ENCODE measurements around the gene MALAT1. TPM values are rescaled to one million over a fixed set of nuclear protein-coding genes. Genes with fewer than 3 reads are reported as not detected.
"Not testable (repeated sequence)": the region's sequence is repeated elsewhere in the genome, so short reads cannot be mapped to it uniquely, and the experiment has no call there.

Gene MALAT1
- total RNA-seq, 4 donors from 2014 or later = 10,683 to 28,425 (median 19,356) TPM

GRCh38 chr11:65456418-65456817 lies 42.4 kb upstream of the MALAT1 start:
- TF ChIP-seq POLR2A (IDR thresholded peaks at IDR 0.05) (no peak), CTCF (IDR thresholded peaks at IDR 0.05) (no peak)
- peaks cover 0 to 5% (median 4%) of the 10 kb centered on the region in 4 donors for H3K4me1 ChIP-seq
- no peaks in the 10 kb centered on the region for H3K9me3 ChIP-seq
- H3K36me3 ChIP-seq = no peaks in the 10 kb centered on the region
- DNase-seq = no peak
- no peaks in the 10 kb centered on the region for H3K27me3 ChIP-seq
- no peak overlapping the region for H3K27ac ChIP-seq
- no peak overlapping the region for H3K4me3 ChIP-seq

DNA sequence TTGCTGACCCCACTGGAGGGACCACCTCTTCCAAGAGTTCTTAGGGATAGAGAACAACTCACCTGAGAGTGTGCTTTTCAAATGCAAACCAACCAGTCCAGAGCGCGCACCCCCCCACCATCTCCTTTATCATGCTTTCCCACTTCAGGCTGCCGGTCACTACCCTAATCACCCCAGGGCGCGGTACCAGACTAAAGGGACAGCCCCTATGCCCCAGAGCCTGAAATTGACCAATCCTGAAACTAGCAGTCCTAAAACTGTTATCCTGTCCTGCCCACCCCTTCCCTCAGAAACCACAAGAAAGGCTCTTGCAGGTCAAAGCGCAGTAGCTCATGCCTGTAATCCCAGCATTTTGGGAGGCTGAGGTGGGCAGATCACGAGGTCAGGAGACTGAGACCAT lies 39.3 kb upstream of the MALAT1 start:
- no peaks in the 10 kb centered on the region for H3K27me3 ChIP-seq
- TF ChIP-seq CTCF (IDR thresholded peaks at IDR 0.05) (no peak), POLR2A (IDR thresholded peaks at IDR 0.05) (no peak)
- no peak for DNase-seq
- peaks cover 0 to 5% (median 4%) of the 10 kb centered on the region in 4 donors for H3K4me1 ChIP-seq
- H3K9me3 ChIP-seq = no peaks in the 10 kb centered on the region
- H3K27ac ChIP-seq = no peak overlapping the region
- H3K36me3 ChIP-seq = no peaks in the 10 kb centered on the region
- H3K4me3 ChIP-seq = no peak overlapping the region

DNA sequence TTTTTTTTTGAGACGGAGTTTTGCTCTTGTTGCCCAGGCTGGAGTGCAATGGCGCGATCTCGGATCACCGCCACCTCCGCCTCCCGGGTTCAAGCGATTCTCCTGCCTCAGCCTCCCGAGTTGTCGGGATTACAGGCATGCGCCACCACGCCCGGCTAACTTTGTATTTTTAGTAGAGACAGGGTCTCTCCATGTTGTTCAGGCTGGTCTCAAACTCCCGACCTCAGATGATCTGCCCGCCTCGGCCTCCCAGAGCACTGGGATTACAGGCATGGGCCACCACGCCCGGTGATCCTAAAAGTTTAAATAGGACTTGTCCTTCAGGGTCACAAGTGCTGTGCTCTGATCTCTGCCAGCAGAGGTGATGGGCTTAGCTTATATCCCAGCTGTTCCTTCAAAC lies 33.4 kb upstream of the MALAT1 start:
- H3K27me3 ChIP-seq, H3K9me3 ChIP-seq, H3K4me1 ChIP-seq, DNase-seq, H3K4me3 ChIP-seq, H3K36me3 ChIP-seq, H3K27ac ChIP-seq: not testable (repeated sequence)

DNA sequence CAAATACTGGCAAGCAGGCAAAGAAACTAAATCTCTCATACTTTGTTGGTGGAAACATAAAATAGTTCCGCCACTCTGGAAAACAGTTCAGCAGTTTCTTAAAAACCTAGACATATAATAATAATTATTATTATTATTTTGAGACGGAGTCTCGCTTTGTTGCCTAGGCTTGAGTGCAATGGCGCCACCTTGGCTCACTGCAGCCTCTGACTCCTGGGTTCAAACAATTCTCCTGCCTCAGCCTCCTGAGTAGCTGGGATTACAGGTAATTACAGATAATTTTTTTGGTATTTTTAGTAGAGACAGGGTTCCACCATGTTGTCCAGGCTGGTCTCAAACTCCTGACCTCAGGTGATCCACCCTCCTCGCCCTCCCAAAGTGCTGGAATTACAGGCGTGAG lies 31.5 kb upstream of the MALAT1 start:
- not testable (repeated sequence) for H3K9me3 ChIP-seq, H3K27me3 ChIP-seq, H3K36me3 ChIP-seq, DNase-seq, H3K4me3 ChIP-seq, H3K4me1 ChIP-seq
- peak overlapping the region in 2 of 4 donors; percentile 57 to 72 for H3K27ac ChIP-seq

- peak; percentile 79 to 94 (median 89) for DNase-seq
- Histone ChIP-seq H3K9me3 (no peaks in the 10 kb centered on the region), H3K36me3 (no peaks in the 10 kb centered on the region), H3K27ac (peak overlapping the region in 2 of 4 donors; percentile 17 to 72), H3K4me3 (no peak overlapping the region), H3K4me1 (peaks cover 0 to 14% (median 11%) of the 10 kb centered on the region in 4 donors), H3K27me3 (no peaks in the 10 kb centered on the region)
- TF ChIP-seq POLR2A (IDR thresholded peaks at IDR 0.05) = no peak
- peak; percentile 38 to 90 (median 70) for TF ChIP-seq CTCF (IDR thresholded peaks at IDR 0.05)
Observed at GRCh38 chr11:65468874-65469333, 29.9 kb upstream of the MALAT1 start.

- no peak for DNase-seq
- Histone ChIP-seq H3K4me1 (peaks cover 0 to 18% (median 11%) of the 10 kb centered on the region in 4 donors), H3K9me3 (no peaks in the 10 kb centered on the region), H3K27me3 (no peaks in the 10 kb centered on the region), H3K27ac (peak overlapping the region; percentile 84 to 95 (median 90)), H3K4me3 (no peak overlapping the region), H3K36me3 (no peaks in the 10 kb centered on the region)
- no peak for TF ChIP-seq POLR2A (IDR thresholded peaks at IDR 0.05)
- TF ChIP-seq CTCF (IDR thresholded peaks at IDR 0.05) = no peak
Observed at GRCh38 chr11:65470433-65471049, 28.3 kb upstream of the MALAT1 start.
